ENCODE measurements around the gene PRKACG.
A peak's percentile ranks its signal among the peaks of the same experiment; 100 is the strongest.
"Not testable (repeated sequence)": the region's sequence is repeated elsewhere in the genome, so short reads cannot be mapped to it uniquely, and the experiment has no call there.

Gene PRKACG

DNA sequence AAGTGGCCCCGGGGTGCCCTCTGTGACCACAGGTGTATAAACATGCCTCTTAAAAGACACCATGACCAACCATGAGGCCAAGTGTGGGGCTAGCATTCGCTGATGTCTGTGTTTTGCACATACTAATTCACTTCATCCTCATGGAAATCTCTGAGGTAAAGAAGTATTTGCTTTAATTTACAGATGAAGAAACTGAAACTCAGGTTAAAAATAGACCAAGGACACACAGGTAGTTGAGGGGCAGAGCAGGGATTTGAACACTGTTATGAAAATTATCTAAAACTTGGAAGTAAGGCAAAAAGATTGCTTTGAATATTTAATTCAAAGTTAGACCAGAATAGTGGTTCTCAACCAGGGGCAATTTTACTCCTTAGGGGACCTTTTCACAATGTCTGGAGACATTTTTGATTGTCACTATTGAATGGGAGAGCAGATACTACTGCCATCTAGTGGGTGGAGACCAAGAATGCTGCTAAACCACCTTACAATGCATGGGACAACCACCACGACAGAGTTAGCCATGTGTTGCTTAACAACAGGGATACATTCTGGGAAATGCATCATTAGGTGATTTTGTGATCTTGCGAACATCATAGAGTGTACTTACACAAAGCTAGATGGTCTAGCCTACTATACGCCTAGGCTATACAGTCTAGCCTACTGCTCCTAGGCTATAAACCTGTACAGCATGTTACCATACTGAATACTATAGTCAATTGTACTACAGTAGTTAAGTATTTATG, 13.6 kb upstream of the PRKACG start:
- no peak for DNase-seq (ENCODE audit: extremely low read depth in 1 of 2, low read depth in 1 of 2)

DNA sequence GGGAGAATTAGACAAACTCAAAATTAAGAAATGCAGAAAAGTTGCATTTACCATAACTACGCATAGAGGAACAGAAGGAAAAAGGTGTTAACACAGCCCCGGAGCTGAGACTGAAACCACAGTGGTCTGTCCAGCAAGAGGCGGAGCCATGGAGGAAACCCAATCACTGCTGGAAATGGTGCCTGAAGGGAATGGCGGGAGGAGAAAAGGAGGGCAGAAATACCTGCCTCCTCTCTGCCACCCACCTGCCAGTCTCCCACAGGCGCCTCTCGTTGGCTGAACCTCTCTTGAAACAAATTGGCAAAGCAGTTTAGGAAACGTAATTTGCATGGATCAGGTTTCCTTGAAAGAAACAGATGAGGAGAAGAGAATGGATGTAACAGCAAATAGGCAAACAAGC, 9.7 kb upstream of the PRKACG start:
- no peak for DNase-seq (ENCODE audit: extremely low read depth in 1 of 2, low read depth in 1 of 2)

DNA sequence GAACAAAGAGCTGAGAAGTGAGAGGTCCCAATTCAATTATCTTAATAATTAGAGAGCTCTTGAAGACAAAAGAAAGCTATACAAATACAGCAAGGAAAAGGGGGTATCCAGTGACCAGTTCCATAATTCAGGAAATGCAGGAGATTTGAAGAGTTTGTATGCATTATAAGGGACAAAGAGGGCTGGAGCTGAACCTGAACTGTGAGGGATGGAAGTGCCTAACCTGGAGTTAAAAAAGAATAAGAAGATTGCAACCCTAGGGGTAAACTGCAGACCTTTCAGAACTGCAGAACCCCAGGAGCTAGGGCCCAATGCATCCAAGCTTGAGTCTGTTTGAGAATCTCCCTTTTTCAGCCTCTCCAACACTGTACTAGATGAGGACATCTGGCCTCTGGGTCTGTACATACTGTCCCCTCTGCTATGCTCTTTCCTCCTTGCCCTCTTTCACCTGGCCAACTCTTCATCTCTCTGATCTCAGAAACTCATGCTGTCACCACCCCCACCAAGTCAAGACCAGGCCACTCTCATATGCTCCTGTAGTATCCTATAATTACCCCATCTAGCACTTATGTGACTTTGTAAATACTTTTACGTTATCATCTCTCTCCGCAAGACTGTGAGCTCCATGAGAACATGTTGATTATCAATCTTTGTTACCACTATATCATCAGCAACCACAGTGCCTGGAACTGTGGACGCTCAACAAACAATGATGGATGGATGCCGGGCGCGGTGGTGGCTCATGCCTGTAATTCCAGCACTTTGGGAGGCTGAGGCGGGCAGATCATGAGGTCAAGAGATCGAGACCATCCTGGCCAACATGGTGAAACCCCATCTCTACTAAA, 6.6 kb upstream of the PRKACG start:
- DNase-seq (ENCODE audit: extremely low read depth in 1 of 2, low read depth in 1 of 2), result no peak

DNA sequence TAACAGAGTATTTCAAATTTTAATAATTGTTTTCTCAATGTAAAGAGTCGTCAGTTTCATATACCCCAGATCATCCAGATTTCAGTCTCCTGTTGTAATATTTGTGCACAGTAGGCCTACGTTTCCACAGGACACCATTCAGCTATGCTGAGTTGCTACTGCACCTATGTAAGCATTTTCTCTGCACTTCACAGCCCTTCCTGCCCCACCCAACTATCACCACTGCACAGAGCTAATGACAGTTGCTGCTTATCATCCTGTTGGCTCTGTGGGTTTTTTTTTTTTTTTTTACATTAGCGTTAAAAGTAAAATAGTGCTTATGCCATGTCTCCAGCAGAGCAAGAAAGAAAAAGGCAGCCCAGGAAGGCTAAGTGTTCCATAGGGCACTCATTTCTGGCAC, 5.9 kb upstream of the PRKACG start:
- DNase-seq (ENCODE audit: extremely low read depth in 1 of 2, low read depth in 1 of 2), result no peak

DNA sequence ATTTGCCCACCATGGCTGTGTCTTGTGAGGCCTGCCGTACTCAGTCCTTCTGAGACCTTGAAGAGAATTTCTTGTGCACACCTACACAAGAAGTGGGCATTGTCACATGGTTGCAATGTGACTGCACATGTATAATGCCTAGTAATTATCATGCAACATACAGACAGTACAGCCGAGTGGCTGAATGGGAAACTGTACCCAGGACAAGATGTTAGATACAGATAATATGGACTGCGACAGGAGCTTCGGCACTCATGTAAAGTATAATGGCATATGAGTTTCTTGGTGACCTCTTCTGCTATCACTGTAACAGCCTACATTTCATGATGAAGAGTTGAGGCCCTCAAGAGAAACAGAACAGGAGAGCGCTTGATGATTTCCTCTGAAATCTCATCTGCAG, 4.8 kb upstream of the PRKACG start:
- no peak for DNase-seq (ENCODE audit: extremely low read depth in 1 of 2, low read depth in 1 of 2)

DNA sequence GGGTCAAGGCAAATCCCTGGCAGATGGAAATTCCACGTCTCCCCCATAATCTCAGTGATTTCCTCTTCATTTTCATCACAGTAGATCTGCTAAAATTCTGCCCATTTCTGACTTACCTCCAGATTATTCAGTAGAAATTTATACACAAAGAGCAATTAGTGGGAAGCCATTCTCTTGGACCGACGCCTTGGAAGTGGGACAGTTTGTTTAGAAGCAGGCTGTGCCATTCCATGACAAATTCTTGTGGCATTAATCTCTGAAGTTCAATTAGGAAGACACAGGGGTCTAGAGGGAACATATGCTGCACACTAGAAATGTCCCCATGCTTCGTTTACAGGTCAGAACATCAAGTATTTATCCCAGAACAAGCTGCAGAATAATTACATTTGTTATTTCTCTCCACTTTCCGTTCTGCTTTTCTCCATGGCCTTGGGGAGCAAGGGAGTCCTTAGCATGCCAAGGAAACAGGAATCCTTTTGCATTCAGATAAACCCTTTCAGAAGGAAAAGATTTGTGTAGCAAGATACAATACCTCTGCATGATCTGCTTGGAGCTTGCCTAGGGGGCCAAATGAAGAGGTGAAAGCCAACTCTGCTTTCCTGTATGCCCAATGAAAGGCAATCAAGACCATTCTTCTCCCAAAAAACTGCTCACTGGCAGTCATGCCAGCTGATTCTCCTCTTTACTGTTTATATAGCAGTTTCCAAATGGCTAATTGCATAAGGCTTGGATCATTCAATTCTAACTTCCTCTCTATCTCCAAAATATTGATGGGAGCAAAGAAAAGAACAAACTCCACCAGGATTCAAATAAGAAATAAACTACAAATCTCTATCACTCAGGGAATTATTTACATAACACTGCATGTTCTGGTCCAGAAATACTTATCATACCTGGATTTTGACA, 2.5 kb upstream of the PRKACG start:
- no peak for DNase-seq (ENCODE audit: extremely low read depth in 1 of 2, low read depth in 1 of 2)

DNA sequence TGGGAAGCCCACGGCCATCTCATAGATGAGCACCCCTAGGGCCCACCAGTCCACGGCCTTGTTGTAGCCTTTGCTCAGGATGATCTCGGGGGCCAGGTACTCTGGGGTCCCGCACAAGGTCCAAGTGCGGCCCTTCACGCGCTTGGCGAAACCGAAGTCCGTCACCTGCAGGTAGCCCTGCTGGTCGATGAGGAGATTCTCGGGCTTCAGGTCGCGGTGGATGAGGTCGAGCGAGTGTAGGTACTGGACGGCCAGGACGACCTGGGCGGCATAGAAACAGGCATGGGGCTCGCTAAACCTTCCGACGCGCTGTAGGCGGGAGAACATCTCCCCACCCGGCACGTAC, 558 bp downstream of the PRKACG start:
- DNase-seq (ENCODE audit: extremely low read depth in 1 of 2, low read depth in 1 of 2), result no peak

DNA sequence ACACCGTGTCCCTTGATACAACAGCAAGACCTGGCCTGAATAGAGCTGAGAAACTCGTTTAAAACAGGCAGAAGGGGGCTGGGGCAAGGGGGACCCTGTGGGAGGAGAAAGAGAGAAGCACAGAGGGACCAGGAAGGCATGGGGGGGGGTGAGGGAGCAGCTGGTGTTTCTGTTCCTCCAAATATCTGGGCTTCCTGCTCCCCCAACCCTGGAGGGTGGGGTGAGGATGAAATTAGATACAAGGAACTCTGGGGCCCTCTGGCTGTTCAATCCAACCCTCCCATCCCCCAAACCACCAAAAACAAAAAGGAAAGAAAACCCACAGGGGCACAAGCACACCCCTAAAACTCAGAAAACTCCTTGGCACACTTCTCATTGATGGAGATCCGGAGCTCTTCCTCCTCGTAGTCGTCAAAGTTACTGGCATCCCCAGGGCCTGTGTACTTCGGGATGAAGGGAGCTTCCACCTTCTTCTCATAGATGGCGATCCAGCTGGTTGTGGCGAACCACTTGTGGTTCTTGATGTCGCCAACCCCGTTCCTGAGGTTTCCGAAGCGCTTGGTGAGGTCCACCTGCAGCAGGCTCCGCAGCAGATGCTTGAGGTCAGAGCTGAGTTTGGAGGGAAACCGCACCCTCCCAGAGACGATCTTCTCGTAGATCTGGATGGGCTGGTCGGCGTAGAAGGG, 1.1 kb downstream of the PRKACG start:
- no peak for DNase-seq (ENCODE audit: extremely low read depth in 1 of 2, low read depth in 1 of 2)

DNA sequence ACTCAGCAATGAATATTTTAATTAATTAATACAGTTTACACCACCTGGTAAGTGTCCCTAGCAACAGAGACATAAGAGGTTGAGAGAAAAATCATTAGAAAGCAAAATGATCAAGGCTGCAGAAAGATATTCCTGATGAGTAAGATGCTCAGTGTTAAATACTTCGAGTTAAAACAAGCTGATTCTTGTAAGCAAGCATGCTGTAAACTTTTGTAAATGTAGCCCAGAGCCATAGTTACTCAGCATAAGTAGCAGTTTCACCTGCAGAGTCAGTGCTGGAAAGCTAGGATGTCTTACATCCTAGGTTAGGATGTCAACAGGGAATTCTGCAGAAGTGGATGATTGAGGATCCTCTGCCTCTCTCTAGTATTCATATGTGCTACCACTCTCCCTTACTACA, 4.2 kb downstream of the PRKACG start:
- no peak for DNase-seq (ENCODE audit: extremely low read depth in 1 of 2, low read depth in 1 of 2)

DNA sequence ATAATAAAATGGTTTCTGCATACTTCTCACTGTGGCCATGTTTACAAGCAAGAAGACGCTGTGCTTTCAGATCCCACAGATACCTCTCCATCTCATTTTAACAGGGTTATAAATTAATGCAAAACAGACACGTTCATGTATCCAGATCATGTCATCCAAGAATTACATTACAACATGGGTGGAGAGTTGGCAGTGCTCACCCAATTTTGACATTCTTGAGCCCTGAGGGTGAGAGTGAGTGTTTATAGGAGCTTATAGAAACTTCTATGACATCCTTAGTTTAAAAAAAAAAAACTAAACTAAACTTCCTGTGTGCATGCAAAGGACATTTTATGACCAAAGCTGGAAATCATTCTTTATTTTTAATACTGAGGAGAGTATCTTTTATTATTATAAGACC, 9.1 kb downstream of the PRKACG start:
- DNase-seq (ENCODE audit: extremely low read depth in 1 of 2, low read depth in 1 of 2), result no peak

DNA sequence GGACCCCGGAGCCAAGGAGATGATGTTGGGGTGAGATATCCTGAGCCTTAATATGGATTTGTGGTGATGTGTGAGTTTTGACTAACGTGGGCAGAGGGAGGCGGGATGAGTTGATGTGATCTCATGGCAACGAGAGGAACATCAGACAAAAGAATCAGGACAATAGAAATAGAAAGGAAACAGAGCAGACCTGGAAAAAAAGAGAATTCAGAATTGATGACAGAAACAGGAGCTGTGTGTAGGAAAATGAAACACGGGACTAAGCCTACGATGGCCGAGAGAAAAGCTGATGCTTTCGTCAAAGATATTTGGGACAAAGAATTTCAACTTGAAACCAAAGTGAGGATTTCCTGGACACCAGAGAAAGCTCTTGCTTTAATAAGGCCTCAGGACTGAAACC, 10.9 kb downstream of the PRKACG start:
- DNase-seq (ENCODE audit: extremely low read depth in 1 of 2, low read depth in 1 of 2), result no peak

DNA sequence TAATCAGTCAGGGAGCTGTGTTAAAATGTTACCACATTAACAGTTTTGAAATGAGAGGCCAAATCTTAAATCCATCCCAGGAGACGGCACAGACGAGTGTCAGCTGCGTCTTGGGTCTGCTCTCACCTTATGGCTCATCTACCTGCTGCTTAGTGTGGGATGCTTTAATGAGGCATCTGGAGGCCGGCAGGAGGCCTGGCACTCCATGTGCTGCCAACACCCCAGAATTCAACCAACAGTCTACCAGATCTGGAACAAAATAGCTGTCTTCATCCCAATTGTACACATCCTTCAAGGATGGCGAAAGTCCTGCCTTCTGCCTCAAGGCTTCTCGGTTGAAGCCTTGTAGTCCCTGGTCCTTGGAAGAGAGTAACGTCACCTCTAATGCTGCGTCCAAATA, 12.0 kb downstream of the PRKACG start:
- DNase-seq (ENCODE audit: extremely low read depth in 1 of 2, low read depth in 1 of 2), result no peak

DNA sequence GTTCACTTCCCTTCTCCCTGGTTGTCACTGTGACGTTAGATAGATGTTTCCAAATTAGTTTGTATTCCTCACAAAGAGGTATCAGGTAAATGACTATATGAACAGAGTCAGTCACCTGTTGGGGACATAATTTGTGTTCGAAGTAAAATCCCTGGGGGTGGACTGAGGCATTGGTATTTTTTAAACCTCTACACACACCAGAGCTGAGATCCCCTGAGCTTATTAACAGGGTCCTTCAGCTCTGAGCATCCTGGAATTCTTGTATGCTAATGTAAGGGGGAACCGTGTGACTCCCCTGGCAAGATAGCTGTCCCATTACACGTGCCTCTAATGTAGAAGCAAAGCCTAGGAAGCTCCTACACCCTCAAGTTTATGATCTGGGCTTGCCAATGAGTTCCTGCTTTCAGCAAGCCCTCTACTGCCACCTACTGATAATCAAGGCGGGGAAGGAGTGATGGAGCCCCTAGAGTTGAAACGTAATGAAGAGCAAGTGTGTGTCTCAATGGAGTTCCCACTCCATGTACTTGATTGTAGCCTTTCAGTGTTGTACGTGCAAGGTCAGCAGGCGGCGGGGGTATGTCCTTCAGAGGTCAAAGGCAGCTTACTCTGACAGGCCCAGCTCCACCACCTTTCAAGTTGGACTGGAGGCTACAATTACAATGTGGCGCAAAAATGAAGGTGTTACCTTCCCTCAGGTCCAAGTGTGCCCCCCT, 14.4 kb downstream of the PRKACG start:
- DNase-seq (ENCODE audit: extremely low read depth in 1 of 2, low read depth in 1 of 2), result peak; percentile 16

DNA sequence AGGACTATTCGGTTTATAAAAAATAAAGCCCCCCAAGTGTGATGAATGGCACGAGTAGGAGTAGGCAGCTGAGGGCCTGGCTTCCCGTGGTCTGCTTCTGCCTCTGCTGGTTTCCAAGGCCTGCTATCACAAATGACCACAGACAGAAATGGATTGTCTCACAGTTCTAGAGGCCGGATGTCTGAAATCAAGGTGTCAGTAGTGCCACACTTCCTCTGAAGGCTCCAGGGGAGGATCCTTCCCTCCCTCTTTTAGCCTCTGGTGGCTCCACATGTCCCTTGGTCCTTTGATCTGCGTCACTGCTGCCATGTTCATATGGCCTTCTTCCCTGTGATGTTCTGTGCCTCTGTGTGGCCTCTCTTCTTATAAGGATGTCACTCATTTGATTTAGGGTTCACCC, 15.1 kb downstream of the PRKACG start:
- DNase-seq (ENCODE audit: extremely low read depth in 1 of 2, low read depth in 1 of 2), result no peak

DNA sequence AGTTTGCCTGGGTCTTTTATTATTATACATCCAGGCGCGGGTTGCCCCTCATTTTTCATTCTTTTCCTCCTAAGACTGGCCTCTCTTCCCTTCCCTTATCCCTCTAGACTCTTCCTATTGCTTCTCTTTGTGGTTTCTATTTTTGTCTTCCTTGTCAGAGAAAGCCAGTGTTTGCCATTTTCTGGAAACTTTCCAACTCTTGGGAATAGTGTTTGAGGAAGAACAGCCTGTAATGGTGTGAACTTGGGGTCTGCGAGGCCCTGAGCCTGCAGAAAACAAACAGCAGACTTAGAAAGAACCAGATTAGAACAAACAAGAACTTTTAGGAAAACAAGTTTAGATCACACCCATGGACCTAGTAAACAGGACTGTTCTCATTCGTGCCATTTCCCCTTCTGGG, 15.5 kb downstream of the PRKACG start:
- DNase-seq (ENCODE audit: extremely low read depth in 1 of 2, low read depth in 1 of 2), result no peak

DNA sequence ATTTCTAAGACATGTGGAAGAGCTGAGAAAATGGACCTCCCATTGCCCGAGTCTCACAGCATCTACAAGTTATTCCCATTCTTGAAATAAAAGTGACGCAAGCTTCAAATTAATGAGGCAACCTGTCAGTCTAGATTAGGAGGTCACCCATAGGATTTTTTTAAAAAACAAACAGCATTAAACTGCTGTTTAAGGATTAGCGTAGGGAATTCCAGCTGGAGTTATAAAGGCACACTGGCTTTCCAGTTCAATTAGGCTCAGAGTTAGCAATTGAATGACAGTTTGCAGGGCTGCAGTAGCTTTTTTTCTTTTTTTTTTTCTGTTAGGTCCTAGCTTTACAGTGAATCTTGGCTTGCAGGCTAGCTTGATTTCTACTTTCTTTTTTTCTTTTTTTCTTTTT, 16.2 kb downstream of the PRKACG start:
- no peak for DNase-seq (ENCODE audit: extremely low read depth in 1 of 2, low read depth in 1 of 2)

DNA sequence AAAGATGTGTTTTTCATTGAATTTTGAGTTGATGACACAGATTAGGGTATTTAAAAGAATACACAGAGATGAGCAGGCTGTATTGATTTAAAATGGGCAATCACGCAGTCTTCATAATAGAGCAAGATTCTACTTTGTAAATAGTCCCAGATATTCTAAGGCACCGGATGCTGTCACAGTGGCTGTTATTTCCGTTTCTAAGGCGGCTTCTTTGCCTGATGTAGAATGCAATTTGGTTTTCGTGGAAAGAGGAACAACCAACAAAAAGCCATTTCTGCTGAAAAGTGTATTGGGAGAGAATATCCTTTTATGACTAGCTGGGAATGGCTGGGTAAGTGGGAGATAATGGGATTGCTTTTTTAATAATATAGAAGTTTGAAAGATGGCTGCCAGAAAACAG, 17.5 kb downstream of the PRKACG start:
- no peak for DNase-seq (ENCODE audit: extremely low read depth in 1 of 2, low read depth in 1 of 2)

DNA sequence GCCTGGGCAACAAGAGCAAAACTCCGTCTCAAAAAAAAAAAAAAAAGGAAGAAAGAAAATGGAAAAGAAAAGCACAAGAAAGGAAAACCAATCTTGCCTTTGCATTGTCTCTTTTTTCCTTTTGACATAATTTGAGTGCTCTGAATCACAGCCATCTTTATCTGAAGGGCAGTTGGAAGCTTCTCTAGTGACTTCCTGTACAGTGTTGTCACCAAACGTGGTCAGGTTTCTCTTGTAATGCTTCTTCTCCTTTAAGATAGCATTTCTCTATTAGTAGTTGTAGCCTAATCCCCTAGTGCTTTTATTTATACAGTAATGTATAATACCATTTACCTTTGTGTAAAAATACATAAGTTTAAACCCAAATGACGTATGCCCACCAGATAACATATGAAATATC, 18.1 kb downstream of the PRKACG start:
- no peak for DNase-seq (ENCODE audit: extremely low read depth in 1 of 2, low read depth in 1 of 2)

DNA sequence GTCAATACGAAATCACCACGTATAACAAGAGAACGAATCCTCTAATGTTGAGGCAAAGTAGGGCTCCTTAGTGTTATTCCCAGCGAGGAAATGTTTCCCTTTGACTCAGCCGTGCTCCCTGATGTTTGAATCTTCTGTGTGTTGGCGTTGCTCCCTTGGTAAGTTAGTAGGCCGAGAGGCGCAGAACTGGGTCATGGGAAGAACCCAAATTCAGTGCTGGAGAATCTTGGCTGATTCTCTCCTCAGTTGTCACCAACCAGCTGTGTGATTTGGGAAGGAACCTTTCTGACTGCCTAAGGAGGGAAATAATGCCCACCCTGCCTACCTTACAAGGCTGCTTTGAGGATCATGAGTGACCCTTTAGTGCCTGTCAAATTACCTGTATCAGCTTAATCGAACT, 22.5 kb downstream of the PRKACG start:
- DNase-seq (ENCODE audit: extremely low read depth in 1 of 2, low read depth in 1 of 2), result no peak

DNA sequence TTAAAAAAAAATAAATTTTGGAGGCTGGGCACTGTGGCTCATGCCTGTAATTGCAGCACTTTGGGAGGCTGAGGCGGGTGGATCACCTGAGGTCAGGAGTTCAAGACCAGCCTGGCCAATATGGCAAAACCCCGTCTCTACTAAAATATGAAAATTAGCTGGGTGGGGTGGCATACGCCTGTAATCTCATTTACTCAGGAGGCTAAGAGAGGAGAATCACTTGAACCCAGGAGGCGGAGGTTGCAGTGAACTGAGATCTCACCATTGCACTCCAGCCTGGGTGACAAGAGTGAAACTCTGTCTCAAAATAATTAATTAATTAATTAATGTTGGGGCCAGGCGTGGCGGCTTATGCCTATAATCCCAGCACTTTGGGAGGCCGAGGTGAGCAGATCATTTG, 27.0 kb downstream of the PRKACG start:
- not testable (repeated sequence) for DNase-seq (ENCODE audit: extremely low read depth in 1 of 2, low read depth in 1 of 2)

Measured in activated CD8-positive, alpha-beta memory T cell treated with anti-CD3 and anti-CD28 coated beads for 1 hour (primary cell).